Breast epithelium (tissue), 3 donors: ENCODE results near the gene ANKRD44.

Source experiments
- CTCF ChIP-seq, 3 donors: fragments of 450-650 bp; IDR thresholded peaks; one replicate each; pipeline ENCODE4 v1.5.1; 2016 to 2017; ENCODE audit warnings: antibody characterized with exemption in 3 of 3, mild to moderate bottlenecking in 3 of 3, moderate library complexity in 3 of 3
- POLR2A ChIP-seq: fragments of 450-650 bp; IDR thresholded peaks from one replicate; pipeline ENCODE4 v1.6.1; 2016; ENCODE audit warnings: antibody characterized with exemption, mild to moderate bottlenecking, moderate library complexity
- POLR2AphosphoS5 ChIP-seq, 3 donors: sonication (generic); formaldehyde crosslinking; IDR thresholded peaks; one replicate each; pipeline ENCODE4 v1.6.1; 2017; ENCODE audit warnings: antibody characterized with exemption in 3 of 3

DNA sequence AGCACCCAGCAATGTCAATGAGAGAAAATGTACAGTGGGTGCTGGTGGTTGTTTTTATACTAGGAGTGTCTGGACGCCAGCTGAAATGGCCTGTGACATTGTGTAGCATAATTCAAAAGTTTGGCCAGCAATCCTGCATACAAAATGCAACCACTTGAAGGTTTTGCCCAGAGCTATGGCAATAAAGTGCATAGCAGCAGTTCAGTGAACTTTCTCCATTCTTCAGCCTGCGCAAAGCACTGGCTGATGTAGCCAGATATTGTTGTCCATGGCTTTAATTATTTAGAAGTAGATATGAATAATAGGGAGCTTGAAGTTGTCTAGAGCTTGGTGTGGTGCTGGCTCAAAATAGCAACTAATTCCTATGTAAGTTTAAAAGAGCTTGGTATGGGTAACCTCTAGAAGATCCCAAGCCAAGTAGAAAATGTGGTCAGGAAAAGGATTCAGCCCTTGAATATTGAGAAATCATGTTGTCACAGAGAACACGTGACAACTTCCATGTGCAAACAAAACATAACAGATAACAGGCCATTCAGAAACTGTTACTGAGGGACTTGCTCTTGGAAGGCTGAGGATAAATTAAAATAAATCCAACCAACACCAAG is 350.7 kb downstream of the ANKRD44 start:
- TF ChIP-seq CTCF (IDR thresholded peaks at IDR 0.05): no peak
- TF ChIP-seq POLR2A: no peak
- no peak for TF ChIP-seq POLR2AphosphoS5 (IDR thresholded peaks at IDR 0.05)
